ENCODE data around the gene ZBTB20.

The ZBTB20 gene

DNA sequence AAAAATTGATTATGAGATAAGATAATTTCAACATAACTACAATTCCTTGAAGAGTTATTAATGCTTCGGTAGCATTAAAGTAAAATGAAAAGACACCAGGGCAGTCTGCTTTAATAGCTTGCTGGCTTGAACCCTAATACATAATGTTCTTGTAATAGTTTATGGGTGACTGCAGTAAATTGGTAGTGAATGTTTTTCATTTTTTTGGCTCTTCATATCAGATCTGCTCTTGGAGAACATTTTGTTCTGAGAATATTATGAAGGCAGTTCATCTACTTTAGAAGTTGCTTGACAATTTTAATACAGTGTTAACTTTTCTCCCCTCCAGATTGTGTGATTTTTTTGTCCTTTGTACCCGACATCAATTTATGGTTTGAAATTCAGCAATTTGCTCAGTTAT lies 128.4 kb downstream of the ZBTB20 start:
- no peak for DNase-seq

DNA sequence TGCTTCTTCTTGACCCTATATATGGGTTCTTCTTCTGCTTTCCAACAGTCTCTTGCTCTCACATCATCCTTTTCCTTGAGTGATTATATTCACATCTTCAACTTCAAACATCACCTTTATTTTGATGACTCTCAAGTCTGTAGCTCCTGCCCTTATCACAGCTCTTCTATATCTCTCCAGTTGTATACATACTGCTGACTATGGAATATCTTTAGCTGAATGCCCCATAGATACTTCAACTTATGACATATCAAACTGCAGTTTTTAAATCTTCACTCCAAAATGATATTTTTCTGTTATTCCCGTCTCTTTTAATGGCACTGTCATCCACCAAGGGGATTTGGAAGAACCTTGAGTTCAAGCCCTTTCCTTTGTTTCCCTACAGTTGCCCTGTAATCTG lies 139.1 kb downstream of the ZBTB20 start:
- no peak for DNase-seq

DNA sequence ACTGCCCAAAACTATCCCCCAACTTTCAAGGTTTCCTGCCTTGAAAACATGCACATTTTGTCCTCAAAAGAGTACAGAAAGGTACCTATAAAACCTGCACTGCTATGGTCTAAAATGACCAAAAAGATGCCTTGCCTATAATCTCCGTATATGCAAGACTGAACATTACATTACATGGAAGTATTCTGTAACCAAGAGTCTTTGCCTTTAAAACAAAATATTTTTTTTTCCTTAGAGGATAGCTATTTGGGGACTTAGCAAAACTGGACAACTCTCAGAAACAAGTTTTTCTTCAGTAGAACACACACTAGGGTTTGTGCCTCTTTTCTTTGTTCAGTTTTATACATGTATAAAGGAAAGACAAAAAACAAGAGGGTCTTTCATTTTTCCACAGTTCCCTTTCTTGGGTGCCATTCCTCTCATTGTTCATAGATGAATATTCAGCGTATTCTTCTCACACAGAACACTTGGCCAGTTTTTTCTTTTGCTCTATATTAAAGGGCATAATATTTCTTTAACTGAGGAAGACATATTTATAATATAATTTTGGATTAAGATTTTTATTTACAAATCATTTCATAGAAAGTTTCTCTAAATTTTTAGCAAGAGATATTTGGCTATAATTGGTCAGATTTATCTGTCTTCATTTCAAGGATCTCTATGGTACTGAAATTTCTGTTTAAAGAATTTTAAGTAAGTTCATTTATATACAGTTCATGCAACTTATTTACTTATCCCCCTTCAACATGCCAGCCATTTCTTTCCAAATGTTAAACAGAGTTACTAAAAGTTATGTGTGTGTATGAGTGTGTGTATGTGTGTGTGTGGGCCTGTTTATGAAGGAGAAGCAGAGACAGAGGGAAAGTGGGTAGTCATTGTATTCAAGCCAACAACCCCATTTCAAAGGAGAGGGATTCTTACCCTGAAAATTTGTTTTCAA lies 142.6 kb downstream of the ZBTB20 start:
- no peak for DNase-seq

DNA sequence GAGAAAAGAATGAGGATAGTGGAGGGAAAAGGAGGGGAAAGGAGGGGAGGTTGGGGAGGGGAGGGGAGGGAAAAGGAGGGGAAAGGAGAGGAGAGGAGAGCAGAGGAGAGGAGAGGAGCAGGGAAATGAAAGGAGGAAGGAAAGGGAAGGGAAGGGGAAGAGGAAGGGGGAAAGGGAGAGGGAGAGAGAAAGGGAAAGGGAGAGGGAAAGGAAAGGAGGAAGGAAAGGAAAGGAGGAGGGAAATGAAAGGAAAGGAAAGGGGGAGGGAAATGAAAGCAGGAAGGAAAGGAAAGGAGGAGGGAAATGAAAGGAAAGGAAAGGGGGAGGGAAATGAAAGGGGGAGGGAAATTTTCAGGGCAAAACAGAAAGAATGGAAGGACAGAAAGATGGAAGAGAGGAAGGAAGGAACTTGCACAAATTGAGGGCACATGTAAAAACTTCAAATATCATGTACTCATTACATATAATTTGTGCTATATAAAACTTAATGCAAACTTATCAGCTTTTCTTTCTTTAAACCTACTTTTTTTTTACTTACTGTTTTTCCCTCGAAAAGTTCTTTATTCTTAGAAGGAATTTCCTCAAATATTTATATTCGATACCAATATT lies 148.0 kb downstream of the ZBTB20 start:
- DNase-seq = no peak

DNA sequence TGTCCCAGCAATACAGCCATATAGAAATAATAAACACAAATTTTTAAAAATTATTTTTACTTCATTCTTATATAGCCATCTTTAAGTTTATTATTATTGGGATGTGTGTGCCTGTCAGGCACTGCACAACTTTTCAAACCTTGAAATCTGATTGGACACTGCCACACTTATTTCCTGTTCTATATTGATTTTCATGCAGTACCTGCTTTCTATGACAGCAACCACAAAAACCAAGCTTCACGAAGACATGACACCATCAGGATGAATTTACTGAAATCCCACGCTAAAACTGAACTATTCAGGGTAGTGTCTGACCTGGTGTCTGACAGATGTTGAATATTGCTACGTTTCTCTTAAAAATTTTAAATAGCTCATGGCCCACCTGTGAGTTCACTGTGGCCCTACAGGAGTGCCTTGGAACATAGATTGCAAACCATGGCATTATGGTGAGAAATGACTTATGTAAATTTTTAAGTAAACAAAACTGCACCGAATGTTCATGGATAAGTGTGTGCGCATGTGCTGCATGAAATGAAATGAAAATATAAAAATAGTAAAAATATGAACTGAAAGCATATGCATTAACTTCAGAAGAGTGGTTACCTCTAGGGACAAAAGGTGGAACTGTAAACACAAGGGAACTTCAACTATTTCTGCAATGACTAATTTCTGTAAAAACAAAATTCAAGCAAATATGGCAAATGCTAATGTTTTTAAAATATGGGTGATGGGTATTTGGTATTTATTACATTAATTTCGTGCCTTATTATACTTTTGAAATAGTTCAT lies 152.3 kb downstream of the ZBTB20 start:
- DNase-seq = no peak

DNA sequence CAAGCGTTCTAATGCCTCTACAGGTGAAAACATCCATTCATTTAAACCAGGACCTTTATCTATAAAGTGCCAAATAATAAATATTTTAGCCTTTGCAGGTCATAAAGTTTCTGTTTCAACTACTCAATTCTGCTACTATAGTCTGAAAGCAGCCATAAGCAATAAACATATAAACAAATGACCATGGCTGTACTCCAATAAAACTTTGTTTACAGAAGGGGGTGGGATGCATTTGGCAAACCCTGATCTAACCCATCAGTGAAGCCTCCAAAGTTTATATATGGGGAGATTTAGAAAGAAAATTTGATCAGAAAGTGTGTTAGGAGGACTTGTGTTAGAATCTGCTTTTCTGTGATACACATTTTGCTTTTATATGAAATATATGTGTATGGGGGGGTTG lies 161.3 kb downstream of the ZBTB20 start:
- no peak for DNase-seq

DNA sequence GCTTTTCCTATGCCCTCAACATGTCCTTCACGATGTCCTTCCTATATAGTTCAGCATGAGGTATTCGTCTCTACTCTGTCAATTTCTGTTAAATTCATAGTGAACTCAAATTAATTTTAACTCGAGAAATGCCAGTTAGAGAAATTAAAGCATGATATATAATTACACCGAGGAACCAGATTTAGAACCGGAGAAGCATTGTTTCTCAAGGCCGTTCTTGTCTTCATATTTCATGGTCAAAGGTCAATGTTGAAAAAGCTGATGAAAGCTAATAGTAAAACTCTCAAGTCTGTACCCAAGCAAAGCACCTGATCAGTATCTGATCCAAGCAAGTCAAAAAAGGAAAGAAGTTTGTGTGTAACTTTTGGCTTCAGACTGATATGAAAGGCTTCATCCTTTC lies 163.8 kb downstream of the ZBTB20 start:
- no peak for DNase-seq

DNA sequence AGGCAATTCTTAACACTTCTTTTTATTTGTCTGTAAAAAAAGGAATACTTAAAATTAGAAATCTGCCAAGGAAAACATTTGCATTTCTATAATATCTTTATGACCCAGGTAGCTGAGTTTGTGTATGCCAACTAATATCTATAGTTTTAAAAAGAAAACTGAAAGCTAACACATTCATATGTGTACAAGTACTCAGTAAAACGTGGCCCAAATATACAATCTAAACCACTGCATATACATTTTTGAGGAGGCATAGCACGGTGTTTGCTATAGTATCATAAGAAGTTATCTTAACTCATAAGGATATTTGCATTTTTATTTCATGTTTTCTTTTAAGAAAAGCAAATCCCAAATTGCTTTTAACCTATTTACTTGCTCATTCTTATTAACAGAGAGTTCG lies 172.7 kb downstream of the ZBTB20 start:
- no peak for DNase-seq

DNA sequence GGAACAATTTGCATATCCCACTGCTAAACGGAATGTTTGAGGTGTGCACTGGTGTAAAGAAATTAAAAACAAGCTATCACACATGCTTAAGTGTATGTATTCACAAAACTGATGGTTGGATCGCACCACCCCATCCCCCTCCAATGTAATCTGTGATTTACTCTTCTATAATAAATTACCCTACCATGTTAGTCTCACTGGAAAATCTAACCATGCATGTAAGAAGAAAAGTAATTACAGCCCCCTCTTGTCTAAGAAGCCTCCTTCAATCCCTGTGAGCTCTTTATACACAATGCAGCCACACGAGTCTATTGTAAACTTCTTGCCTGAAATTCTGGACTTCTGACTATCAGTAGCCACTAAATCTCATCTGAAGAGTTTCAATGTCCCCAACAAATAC lies 173.6 kb downstream of the ZBTB20 start:
- DNase-seq = no peak

DNA sequence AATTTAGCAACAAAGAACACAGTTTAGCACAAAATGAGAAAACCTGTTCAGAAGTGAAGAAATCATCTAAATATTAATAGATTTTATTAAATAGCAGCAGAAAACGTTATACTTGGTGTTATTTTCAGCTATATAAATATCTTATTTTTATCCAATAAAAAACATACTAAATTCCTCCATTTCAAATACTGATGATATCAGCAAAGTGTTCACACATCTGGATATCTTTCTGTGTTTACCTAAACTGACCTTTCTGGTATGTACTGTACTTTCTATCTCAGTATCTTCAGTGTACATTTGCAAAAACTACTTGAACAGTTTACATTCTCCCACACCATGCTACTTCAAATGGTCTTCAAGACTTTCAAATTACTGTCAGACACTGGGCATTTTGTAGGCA lies 179.9 kb downstream of the ZBTB20 start:
- no peak for DNase-seq

DNA sequence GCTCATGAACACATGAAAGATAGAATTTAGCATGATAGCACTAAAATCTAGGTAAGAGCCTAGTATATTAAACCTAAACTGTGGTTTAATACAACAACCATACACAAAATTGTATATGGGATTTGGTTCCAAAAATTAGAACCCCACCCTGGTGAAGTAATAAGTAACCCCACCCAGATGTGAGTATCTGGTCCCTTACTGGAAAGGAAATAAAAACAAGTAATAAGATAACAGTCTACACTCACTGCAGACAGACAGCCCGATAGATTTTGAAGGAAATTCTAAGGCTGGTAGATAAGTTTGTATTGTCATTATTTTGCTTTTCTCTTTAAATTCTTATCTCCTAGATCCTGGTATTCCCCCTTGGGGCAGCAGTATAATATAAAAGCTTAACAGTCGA lies 184.9 kb downstream of the ZBTB20 start:
- no peak for DNase-seq

DNA sequence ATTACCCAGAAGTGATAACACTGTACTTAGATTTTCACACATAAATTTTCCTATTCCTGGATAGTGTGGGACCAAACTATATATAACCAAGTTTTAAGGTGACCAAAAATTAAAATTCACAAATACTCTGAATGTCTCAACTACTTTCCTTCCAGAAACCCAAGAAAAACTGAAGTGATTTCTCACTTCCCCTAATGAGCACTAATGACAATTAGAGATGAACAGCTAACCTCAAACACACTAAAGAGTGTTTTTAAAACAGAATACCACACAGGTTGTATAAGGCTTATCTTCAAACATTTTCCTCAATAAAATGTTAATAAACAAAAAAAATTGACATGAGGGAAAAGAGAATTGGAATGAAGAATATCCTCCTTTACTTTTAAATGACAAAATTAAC lies 188.2 kb downstream of the ZBTB20 start:
- no peak for DNase-seq

DNA sequence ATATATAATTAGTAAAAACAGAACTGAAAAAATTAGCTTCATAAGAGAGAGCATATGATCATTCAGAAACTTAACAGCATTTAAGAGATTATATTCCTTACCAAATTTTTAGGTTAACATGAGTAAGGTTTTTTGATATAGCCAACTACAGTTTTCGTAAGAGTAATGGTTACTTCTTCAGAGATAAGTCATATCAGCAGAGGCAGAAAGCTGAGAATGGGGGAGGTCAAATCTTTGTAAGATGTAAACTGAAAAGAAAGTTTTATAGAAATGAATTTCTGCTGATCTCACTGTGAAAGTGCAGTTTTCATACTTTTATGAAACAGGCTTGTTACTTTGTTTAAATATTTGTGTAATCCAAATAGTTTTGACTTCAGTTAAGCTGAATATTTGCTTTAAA lies 193.3 kb downstream of the ZBTB20 start:
- no peak for DNase-seq

DNA sequence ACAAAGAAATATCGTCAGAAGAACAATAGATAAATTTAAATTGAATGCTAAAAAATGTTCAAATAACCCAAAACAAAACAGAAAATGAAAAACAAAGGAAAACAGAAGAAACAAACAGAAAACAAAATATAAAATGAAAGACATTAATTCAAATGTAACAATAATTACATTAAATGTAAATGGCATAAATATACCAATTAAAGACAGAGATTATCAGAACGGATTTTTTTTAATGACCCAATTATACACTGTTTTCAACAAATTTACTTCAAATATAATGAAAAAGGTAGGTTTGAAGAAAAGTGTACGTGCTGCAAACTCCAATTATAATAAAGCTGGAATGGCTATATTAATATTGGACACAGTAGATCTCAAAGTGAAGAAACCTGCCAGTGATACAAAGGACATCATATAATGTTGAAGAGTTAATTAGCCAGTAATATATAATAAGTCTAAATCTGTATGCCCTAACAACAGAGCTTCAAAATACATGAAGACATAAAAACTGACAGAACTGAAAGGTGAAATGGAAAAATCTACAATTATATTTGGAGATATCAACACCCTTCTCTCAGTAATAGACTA lies 193.8 kb downstream of the ZBTB20 start:
- no peak for DNase-seq

DNA sequence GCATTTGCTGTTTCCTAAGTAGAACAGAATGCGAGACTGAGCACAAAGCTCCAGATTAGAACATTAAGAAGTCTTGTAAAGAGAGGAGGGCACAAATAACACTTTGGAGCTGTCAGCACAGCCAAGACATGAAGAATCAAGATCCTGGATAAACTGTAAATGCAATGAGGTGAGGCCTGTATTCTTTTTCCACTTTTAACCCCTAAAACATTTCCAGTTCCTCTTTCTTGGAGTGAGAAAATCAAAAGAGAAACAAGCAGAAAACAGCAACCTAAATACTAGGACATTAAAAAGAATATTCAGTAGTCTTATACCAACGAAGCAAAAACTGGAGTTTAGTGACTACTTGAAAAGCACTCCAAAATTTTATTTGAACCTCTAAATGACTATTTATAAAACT lies 204.3 kb downstream of the ZBTB20 start:
- DNase-seq = no peak

DNA sequence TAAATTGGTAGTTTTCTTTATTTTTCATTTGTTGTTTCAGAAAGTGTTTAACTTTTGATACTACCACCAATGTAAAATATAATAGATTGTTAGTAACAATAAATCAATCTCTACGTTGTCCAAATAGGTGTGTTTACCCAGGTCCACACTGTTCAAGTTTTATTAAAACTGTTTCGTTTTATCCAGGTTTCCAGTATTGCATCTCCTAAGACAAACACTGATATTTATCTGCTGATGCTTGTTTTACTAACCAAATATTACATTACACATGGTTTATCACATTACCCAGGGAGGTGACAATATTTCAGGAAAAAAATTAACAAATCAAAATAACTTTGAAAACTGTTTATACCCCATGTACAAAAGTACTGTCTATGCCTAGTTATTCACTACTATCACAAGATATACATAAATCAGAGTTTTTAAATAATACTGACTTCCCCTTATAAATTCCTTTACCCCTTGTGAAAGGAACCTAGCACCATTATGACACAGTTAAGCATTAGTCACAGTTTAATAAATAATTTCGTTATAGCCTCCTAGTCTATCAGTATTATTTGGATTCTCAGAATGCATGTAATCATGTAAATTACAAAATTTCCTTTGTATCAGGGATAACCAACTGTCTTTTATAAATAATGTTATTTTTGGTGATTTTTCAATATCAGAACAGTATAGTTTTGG lies 205.3 kb downstream of the ZBTB20 start:
- no peak for DNase-seq

DNA sequence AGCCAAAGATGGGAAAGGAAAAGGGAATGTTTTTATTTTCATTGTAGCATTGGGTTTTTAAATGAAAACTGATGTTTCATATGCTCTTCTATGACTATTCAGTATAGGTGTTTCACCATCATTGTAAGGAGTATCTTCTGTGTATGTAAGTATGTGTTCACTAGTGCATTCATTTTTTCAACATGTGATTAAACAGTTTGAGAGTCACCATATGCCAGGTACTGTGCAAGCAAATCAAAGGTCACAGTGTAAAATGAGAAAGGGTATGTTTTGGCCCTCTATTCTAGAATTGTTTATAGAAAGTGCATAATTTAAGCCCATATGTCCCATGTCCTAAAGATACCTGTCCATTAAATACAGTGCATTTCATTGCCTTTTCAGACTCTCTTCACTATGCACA lies 207.2 kb downstream of the ZBTB20 start:
- no peak for DNase-seq

DNA sequence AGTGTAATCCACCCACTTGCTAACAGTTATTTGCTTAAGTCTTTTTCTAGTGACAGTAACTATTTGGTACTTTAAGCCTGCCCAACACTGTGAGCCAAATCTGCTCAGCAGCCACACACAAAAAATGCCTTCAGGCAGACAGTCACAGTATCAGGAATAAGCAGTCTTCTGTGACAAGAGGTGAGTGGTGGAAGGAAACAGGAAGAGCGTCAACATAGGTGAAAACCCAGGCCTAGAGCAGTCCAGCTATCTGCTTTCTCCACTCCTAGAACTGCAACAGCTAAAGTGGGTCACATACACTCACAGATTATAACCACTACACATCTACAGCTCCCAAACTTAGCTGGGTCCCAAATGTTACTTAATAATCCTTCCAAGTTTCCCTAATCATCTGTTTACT lies 213.7 kb downstream of the ZBTB20 start:
- no peak for DNase-seq

DNA sequence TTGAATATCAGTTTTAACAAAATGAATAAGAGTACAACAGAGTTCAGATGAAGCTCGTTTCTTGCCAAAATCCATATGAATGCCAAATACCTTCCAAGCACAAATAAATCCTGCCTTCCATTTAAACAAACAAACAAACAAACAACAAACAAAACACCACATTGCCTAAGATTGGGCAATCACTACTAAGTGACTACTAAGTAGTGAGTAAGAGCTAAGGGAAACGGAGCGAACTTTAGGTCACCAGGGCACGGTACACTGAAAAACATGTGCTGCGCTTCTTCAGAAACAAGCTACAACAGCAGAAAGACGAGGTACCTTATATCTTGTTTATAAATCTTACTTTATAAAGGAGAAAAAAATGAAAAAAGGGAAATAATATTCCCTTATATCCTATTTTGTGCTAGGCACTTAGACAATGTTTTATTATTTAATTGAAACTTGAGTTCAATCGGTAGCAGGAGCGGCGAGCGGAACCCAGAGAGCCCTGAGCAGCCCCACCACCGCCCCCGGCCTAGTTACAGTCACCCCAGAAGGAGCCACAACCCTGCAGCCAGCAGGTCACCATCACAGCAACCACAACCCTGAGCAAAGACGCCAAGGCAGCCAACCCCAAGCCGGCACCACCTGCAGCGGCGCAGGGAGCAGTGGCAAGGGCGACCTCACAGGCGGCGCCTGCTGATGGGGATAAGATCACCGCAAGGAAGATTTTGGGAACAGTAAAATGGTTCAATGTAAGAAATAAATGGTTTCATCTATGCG lies 216.9 kb downstream of the ZBTB20 start:
- no peak for DNase-seq

DNA sequence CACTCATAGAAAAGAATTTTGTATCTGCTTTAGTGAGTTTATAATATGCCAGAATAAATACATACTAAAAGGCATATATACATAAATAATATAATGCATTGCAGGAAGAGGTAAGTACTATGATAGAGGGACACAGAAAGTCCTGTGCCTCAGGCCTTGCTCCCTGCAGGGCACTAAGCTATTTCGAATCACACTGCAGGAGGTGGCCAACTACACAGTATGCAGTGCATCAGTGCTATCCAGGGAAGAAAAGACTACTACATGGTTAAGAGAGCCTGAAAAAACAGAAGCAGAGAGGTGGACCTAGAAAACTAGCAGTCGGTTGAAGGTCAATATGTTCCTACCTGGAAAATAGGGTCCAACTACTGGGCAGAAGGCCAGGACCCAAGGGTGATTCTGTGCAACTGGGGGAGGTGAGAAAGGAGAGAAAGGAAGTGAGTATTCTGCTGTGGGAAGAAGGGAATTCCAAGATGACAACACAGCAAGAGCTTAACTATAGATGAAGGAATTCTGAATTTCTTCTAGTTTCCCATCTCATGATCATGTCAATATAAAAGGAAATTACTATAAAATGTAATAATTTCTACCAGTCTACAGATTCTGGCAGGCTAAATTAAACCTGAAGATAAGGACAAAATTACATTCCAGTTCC lies 218.0 kb downstream of the ZBTB20 start:
- DNase-seq = no peak

DNA sequence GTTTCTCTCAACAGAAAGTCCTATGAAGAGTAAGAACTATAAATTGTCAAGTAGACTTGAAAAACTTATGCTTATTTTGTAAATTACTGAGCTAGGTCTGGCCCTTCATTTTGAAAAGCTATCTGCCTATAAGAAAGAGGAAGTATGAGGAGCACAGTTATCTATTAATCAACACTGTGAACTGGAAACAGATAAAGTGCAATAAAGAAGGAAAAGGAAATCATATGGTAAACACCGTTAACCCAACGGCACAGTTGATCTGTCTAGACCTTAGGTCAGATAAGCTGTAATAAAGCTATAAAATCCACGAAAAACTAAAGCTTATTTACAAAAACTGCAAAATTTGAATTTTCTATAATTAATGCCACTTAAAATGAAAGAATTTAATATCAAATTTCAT lies 242.5 kb downstream of the ZBTB20 start:
- no peak for DNase-seq

DNA sequence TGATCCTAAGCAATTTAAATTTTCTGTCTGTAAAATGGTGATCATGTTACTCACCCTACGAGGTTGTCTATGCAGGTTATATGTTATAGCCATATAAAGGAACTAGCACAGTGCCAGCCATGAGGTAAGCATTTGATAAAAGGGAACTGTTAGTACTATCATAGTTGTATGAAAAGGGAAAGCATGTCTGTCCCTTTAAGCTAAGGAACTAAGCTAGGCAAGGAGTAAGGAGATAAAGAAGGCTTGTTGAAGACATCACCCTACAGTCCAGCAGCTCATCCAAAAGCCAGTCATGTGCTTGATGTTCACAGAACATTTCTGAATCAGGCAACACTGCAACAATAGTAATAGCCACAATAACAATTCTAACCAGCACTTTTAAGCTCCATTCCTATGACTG lies 243.9 kb downstream of the ZBTB20 start:
- no peak for DNase-seq
